NCI-H526 (cell line): ENCODE data around the gene WEE1.
"Not testable (repeated sequence)": the region's sequence is repeated elsewhere in the genome, so short reads cannot be mapped to it uniquely, and the experiment has no call there.

Source experiments
- DNase-seq, 2 experiments: peaks; one replicate each; lab custom pipeline; 2025; lab: John Stamatoyannopoulos, UW

The WEE1 gene

GRCh38 chr11:9573052-9573774 is at the start of gene WEE1:
Gene WEE1 (plus strand): TSS chr11:9573670. CDS start chr11:9573934, 264 bp downstream.
- DNase-seq: peak; percentile 96 to 99

- no peak for DNase-seq
Observed at GRCh38 chr11:9524001-9524400, 49.5 kb upstream of the WEE1 start.

- DNase-seq: peak; percentile 30 to 51
Observed at GRCh38 chr11:9525116-9525515, 48.4 kb upstream of the WEE1 start.

- no peak for DNase-seq
Observed at GRCh38 chr11:9527481-9528135, 45.9 kb upstream of the WEE1 start.

- no peak for DNase-seq
Observed at GRCh38 chr11:9528136-9528501, 45.4 kb upstream of the WEE1 start.

- no peak for DNase-seq
Observed at GRCh38 chr11:9528573-9529333, 44.7 kb upstream of the WEE1 start.

- DNase-seq: no peak
Observed at GRCh38 chr11:9529334-9529650, 44.2 kb upstream of the WEE1 start.

- no peak for DNase-seq
Observed at GRCh38 chr11:9530020-9530621, 43.3 kb upstream of the WEE1 start.

- no peak for DNase-seq
Observed at GRCh38 chr11:9530901-9531625, 42.4 kb upstream of the WEE1 start.

- no peak for DNase-seq
Observed at GRCh38 chr11:9533058-9533457, 40.4 kb upstream of the WEE1 start.

- no peak for DNase-seq
Observed at GRCh38 chr11:9533736-9534473, 39.6 kb upstream of the WEE1 start.

GRCh38 chr11:9535189-9535781 is 38.2 kb upstream of the WEE1 start:
- peak; percentile 28 to 74 for DNase-seq

GRCh38 chr11:9538548-9538947 is 34.9 kb upstream of the WEE1 start:
- no peak for DNase-seq

GRCh38 chr11:9549216-9549615 is 24.3 kb upstream of the WEE1 start:
- not testable (repeated sequence) for DNase-seq

- no peak for DNase-seq
Observed at GRCh38 chr11:9550191-9550628, 23.3 kb upstream of the WEE1 start.

GRCh38 chr11:9561279-9561982 is 12.0 kb upstream of the WEE1 start:
- no peak for DNase-seq

GRCh38 chr11:9562716-9563115 is 10.8 kb upstream of the WEE1 start:
- no peak for DNase-seq

- DNase-seq: no peak
Observed at GRCh38 chr11:9563196-9563730, 10.2 kb upstream of the WEE1 start.

- DNase-seq: no peak
Observed at GRCh38 chr11:9565822-9566560, 7.5 kb upstream of the WEE1 start.
